Neuronal stem cell (in vitro differentiated cells): Measurements from ENCODE around the gene TMEM156.

ENCODE experiments used
- DNase-seq: peaks from one replicate; pipeline ENCODE4 v3.0.0-alpha.2; 2013; ENCODE audit warnings: low spot score
- H2AFZ ChIP-seq: one replicate; pipeline ENCODE4 v1.6.1; 2013; ENCODE audit warnings: mild to moderate bottlenecking, low read length, inconsistent platforms
- H2AK5ac ChIP-seq: 2 replicates; pipeline ENCODE4 v1.6.1; 2013; ENCODE audit warnings: low read depth, mild to moderate bottlenecking, inconsistent platforms, low read length, moderate library complexity, mixed read lengths
- H2BK120ac ChIP-seq: 2 replicates; pipeline ENCODE4 v1.6.1; 2013; ENCODE audit warnings: low read depth, mild to moderate bottlenecking, inconsistent platforms, low read length, moderate library complexity, mixed read lengths
- H2BK12ac ChIP-seq: one replicate; pipeline ENCODE4 v1.6.1; 2013; ENCODE audit warnings: low read length, inconsistent platforms
- H2BK15ac ChIP-seq: 2 replicates; pipeline ENCODE4 v1.6.1; 2013; ENCODE audit warnings: mild to moderate bottlenecking, low read length, inconsistent platforms, mixed read lengths
- H2BK5ac ChIP-seq: one replicate; pipeline ENCODE4 v1.6.1; 2013; ENCODE audit warnings: inconsistent platforms, mild to moderate bottlenecking, low read length, moderate library complexity
- H3K14ac ChIP-seq: one replicate; pipeline ENCODE4 v1.6.1; 2013; ENCODE audit warnings: low read length, inconsistent platforms
- H3K18ac ChIP-seq: 2 replicates; pipeline ENCODE4 v1.6.1; 2013; ENCODE audit warnings: low read length, inconsistent platforms
- H3K23ac ChIP-seq: 2 replicates; pipeline ENCODE4 v1.6.1; 2013; ENCODE audit warnings: low read depth, mild to moderate bottlenecking, mixed read lengths, low read length, inconsistent platforms; ENCODE audit not compliant: poor library complexity
- H3K27ac ChIP-seq: replicated peaks from 3 replicates; pipeline ENCODE4 v1.5.1; 2013; ENCODE audit warnings: low read length, inconsistent platforms
- H3K27me3 ChIP-seq, 3 experiments: 2 replicates each; pipeline ENCODE4 v1.6.1; 2013; ENCODE audit warnings: low read length in 3 of 3, mild to moderate bottlenecking in 2 of 3, inconsistent platforms in 1 of 3, low read depth in 1 of 3, mixed read lengths in 1 of 3, moderate library complexity in 1 of 3; ENCODE audit not compliant: control insufficient read depth in 3 of 3, insufficient read depth in 3 of 3
- H3K36me3 ChIP-seq, 2 donors: replicated peaks in 1 of 2; 2 replicates each; pipeline ENCODE4 v1.6.1; 2013; ENCODE audit warnings: low read length in 2 of 2; ENCODE audit not compliant: control insufficient read depth in 2 of 2, insufficient read depth in 2 of 2
- H3K4ac ChIP-seq: 2 replicates; pipeline ENCODE4 v1.6.1; 2013; ENCODE audit warnings: inconsistent platforms, mild to moderate bottlenecking, low read length, moderate library complexity
- H3K4me1 ChIP-seq, 2 donors: 1 replicate in 1 of 2; 2 replicates in 1 of 2; pipeline ENCODE4 v1.6.1; 2013; ENCODE audit warnings: low read length in 2 of 2, low read depth in 1 of 2; ENCODE audit not compliant: control insufficient read depth in 2 of 2, insufficient read depth in 1 of 2
- H3K4me2 ChIP-seq: one replicate; pipeline ENCODE4 v1.6.1; 2013; ENCODE audit warnings: mild to moderate bottlenecking, low read length, inconsistent platforms; ENCODE audit not compliant: insufficient read depth, poor library complexity, severe bottlenecking
- H3K4me3 ChIP-seq, 2 donors: 2 replicates each; pipeline ENCODE4 v1.5.1; 2013; ENCODE audit warnings: low read length in 2 of 2, mild to moderate bottlenecking in 2 of 2, inconsistent platforms in 1 of 2, moderate library complexity in 1 of 2
- H3K79me1 ChIP-seq: one replicate; pipeline ENCODE4 v1.6.1; 2013; ENCODE audit warnings: low read depth, mild to moderate bottlenecking, inconsistent platforms, low read length, moderate library complexity
- H3K9ac ChIP-seq: one replicate; pipeline ENCODE4 v1.6.1; 2013; ENCODE audit warnings: mild to moderate bottlenecking, low read depth, low read length, inconsistent platforms; ENCODE audit not compliant: poor library complexity
- H3K9me3 ChIP-seq, 2 donors: replicated peaks in 1 of 2; 2 replicates each; pipeline versions ENCODE3 to v1.6.1; 2013; ENCODE audit warnings: low read length in 2 of 2, mild to moderate bottlenecking in 2 of 2, inconsistent platforms in 1 of 2, low read depth in 1 of 2, mixed read lengths in 1 of 2, moderate library complexity in 1 of 2; ENCODE audit not compliant: control insufficient read depth in 2 of 2, insufficient read depth in 1 of 2
- H4K8ac ChIP-seq: one replicate; pipeline ENCODE4 v1.6.1; 2013; ENCODE audit warnings: low read depth, mild to moderate bottlenecking, inconsistent platforms, low read length, moderate library complexity
- H4K91ac ChIP-seq: one replicate; pipeline ENCODE4 v1.6.1; 2013; ENCODE audit warnings: low read length, low read depth, mild to moderate bottlenecking, inconsistent platforms; ENCODE audit not compliant: poor library complexity
- WGBS, 2 donors: extraction: QIAGEN DNeasy Blood & Tissue Kit; methylation state at CpG; one replicate each; pipeline ENCODE4 v1.1.7; 2013; ENCODE audit warnings: missing lambda C conversion rate in 2 of 2, mixed read lengths in 1 of 2; ENCODE audit not compliant: insufficient read length in 2 of 2, insufficient replicate concordance in 1 of 2; ENCODE audit errors: extremely low coverage in 2 of 2; 5-methylcytosine and 5-hydroxymethylcytosine counted together

The TMEM156 gene

DNA sequence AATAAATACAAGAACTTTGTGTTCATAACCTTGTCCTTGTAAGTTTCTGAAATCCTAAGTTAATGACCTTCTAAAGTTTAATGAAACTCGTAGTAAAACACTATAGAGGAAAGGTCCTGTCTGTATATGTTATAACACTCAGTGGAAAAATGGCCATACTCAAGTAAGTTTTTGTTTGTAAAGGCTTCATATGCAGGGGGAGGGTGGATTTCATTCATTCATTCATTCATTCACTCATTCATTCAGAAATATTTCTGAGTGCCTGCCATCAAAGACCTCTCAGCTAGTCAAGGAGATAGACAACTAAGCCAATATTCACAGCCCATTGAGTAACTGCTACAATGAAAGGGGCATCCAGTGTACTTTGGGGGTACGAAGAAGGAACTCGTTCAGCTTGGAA, 6.9 kb upstream of the TMEM156 start:
- Histone ChIP-seq H3K23ac (no peak overlapping the region), H2AK5ac (no peak overlapping the region), H3K9me3 (no peaks in the 10 kb centered on the region), H3K36me3 (no peaks in the 10 kb centered on the region), H3K9ac (no peak overlapping the region), H3K18ac (no peak overlapping the region), H2BK120ac (no peak overlapping the region), H3K27ac (no peak overlapping the region), H3K4ac (no peak overlapping the region), H3K4me2 (no peak overlapping the region), H3K79me1 (no peaks in the 10 kb centered on the region), H2BK15ac (no peak overlapping the region), H2AFZ (no peak overlapping the region), H4K91ac (no peak overlapping the region), H3K27me3 (no peaks in the 10 kb centered on the region), H3K4me3 (no peak overlapping the region), H3K4me1 (peaks cover 8 to 16% of the 10 kb centered on the region in 2 donors), H4K8ac (no peak overlapping the region), H2BK12ac (no peak overlapping the region), H3K14ac (no peak overlapping the region), H2BK5ac (no peak overlapping the region)
- WGBS, 2 donors: no CpG with 5 or more reads among the region's 3 CpGs
- no peak for DNase-seq

DNA sequence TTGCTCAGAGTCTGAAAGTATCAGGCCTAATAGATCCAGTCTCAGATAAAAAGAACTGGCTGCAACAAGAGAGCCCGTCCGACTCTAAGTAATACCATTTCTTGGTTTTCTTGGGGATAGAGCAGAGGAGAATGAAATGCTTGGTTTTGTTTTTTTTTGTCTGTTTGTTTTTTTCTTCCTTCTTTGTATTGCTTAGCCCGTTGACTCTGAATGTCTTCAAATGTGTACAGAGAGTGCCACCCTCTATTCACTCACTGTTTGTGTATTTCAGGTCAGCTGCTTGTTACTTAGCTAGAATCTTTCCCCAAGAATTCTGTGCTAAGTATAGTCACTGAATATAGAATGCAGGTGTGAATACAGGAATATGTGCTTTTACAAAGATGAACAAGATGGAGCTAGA, 5.7 kb upstream of the TMEM156 start:
- no peaks in the 10 kb centered on the region for H3K27me3 ChIP-seq
- no peak overlapping the region for H3K4me2 ChIP-seq
- no peak overlapping the region for H4K8ac ChIP-seq
- peaks cover 5 to 10% of the 10 kb centered on the region in 2 donors for H3K4me1 ChIP-seq
- H2BK5ac ChIP-seq: no peak overlapping the region
- no peak overlapping the region for H4K91ac ChIP-seq
- no peak overlapping the region for H2BK120ac ChIP-seq
- H3K4ac ChIP-seq: no peak overlapping the region
- H3K79me1 ChIP-seq: no peaks in the 10 kb centered on the region
- H2BK15ac ChIP-seq: no peak overlapping the region
- WGBS, 2 donors: no CpG with 5 or more reads among the region's 3 CpGs
- no peak overlapping the region for H2AK5ac ChIP-seq
- peak overlapping the region; percentile 89 for H2AFZ ChIP-seq
- H3K18ac ChIP-seq: no peak overlapping the region
- H3K9ac ChIP-seq: no peak overlapping the region
- no peak overlapping the region for H3K27ac ChIP-seq
- H2BK12ac ChIP-seq: no peak overlapping the region
- no peak overlapping the region for H3K14ac ChIP-seq
- no peak overlapping the region for H3K4me3 ChIP-seq
- no peak overlapping the region for H3K23ac ChIP-seq
- H3K36me3 ChIP-seq: no peaks in the 10 kb centered on the region
- no peak for DNase-seq
- no peaks in the 10 kb centered on the region for H3K9me3 ChIP-seq

DNA sequence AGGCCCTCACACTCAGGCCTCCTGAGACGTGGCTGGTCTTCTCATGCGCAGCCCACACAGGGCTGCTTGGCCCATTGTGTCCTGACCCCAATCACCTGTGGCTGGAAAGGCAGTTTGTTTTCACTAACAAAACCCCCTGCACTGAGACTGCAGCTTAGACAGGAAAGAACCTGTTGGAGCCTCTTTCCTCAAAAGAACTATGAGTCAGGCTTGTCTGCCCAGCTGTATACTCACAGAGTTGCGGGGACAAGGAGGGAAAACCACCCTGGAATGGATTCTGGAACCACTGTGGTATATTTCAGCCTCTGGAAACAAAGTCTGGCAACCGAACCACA, 5.2 kb upstream of the TMEM156 start:
- Histone ChIP-seq H3K14ac (no peak overlapping the region), H3K9me3 (no peaks in the 10 kb centered on the region), H4K91ac (no peak overlapping the region), H3K4me2 (no peak overlapping the region), H4K8ac (no peak overlapping the region), H3K4ac (no peak overlapping the region), H2AK5ac (no peak overlapping the region), H3K79me1 (no peaks in the 10 kb centered on the region), H2BK120ac (no peak overlapping the region), H3K9ac (peak overlapping the region; percentile 60), H2AFZ (peak overlapping the region; percentile 89), H2BK12ac (no peak overlapping the region), H3K36me3 (no peaks in the 10 kb centered on the region), H3K27me3 (no peaks in the 10 kb centered on the region), H2BK5ac (no peak overlapping the region), H3K23ac (no peak overlapping the region), H3K27ac (peak overlapping the region; percentile 31), H3K18ac (no peak overlapping the region), H3K4me1 (peaks cover 5 to 10% of the 10 kb centered on the region in 2 donors), H3K4me3 (no peak overlapping the region), H2BK15ac (no peak overlapping the region)
- no CpG with 5 or more reads among the region's 4 CpGs for WGBS, 2 donors
- peak; percentile 20 for DNase-seq

DNA sequence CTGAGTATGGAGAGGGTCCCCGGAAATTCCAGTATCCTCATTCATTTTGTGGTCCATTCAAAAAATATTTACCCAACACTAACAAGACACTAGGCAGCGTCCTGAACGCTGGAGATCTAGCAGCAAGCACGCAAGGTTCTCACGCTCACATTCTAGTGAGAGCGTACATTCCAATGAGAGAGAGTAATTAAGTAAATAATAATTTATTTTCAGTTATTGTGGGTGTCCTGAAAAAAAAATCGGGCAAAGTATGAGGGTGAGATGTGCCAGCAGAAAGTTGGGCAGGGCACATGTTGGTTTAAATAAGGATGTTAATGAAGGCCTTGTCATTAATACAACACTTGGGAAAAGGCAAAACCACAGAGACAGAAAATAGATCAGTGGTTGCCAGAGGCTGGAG, 4.0 kb upstream of the TMEM156 start:
- no peak overlapping the region for H2AK5ac ChIP-seq
- no peak overlapping the region for H3K9ac ChIP-seq
- no peak overlapping the region for H3K4me3 ChIP-seq
- H4K91ac ChIP-seq: no peak overlapping the region
- no peak overlapping the region for H2BK15ac ChIP-seq
- no peak overlapping the region for H3K4ac ChIP-seq
- WGBS, 2 donors: no CpG with 5 or more reads among the region's 7 CpGs
- H3K27ac ChIP-seq: no peak overlapping the region
- no peak overlapping the region for H3K23ac ChIP-seq
- no peak overlapping the region for H2BK5ac ChIP-seq
- H2AFZ ChIP-seq: no peak overlapping the region
- no peaks in the 10 kb centered on the region for H3K36me3 ChIP-seq
- H3K4me1 ChIP-seq: peaks cover 5 to 10% of the 10 kb centered on the region in 2 donors
- no peak for DNase-seq
- no peak overlapping the region for H3K4me2 ChIP-seq
- no peak overlapping the region for H2BK12ac ChIP-seq
- H2BK120ac ChIP-seq: no peak overlapping the region
- H3K14ac ChIP-seq: no peak overlapping the region
- no peak overlapping the region for H3K18ac ChIP-seq
- no peaks in the 10 kb centered on the region for H3K9me3 ChIP-seq
- H3K79me1 ChIP-seq: no peaks in the 10 kb centered on the region
- no peaks in the 10 kb centered on the region for H3K27me3 ChIP-seq
- no peak overlapping the region for H4K8ac ChIP-seq
